Epithelial cell of proximal tubule (primary cell): ENCODE data around the gene MKRN3. TPM values are rescaled to one million over a fixed set of nuclear protein-coding genes. Genes with fewer than 3 reads are reported as not detected.

Experiments used
- DNase-seq: peaks from one replicate; pipeline ENCODE4 v3.0.0-alpha.2; 2011; ENCODE audit warnings: low read depth
- H3K4me3 ChIP-seq: 2 replicates; pipeline ENCODE4 v1.5.1; 2011; ENCODE audit warnings: low read depth, mild to moderate bottlenecking, low read length
- CTCF ChIP-seq: conservative IDR thresholded peaks from 2 replicates; pipeline ENCODE4 v1.5.1; 2012; ENCODE audit warnings: low read depth, mild to moderate bottlenecking, low read length
- total RNA-seq: library from RNA; depleted of rRNA; stranded (reverse); fragments of >200 nt; gene quantifications from 2 replicates; pipeline ENCODE4 v1.2.3, GENCODE V29; 2015

The MKRN3 gene
- total RNA-seq, 1 donor from 2014 or later: 0.81 TPM

- no peak for DNase-seq
- no peak for TF ChIP-seq CTCF
- H3K4me3 ChIP-seq: no peak overlapping the region
These were observed 1.2 kb downstream of the MKRN3 start for GRCh38 chr15:23566651-23567050.

GRCh38 chr15:23567921-23568320 lies 2.4 kb downstream of the MKRN3 start:
- DNase-seq: no peak
- H3K4me3 ChIP-seq: no peak overlapping the region
- TF ChIP-seq CTCF: no peak

- no peak for TF ChIP-seq CTCF
- no peak overlapping the region for H3K4me3 ChIP-seq
- no peak for DNase-seq
These were observed 3.9 kb downstream of the MKRN3 start for GRCh38 chr15:23569151-23569925.

GRCh38 chr15:23570486-23570885 lies 5.0 kb downstream of the MKRN3 start:
- TF ChIP-seq CTCF: no peak
- H3K4me3 ChIP-seq: no peak overlapping the region
- no peak for DNase-seq

GRCh38 chr15:23572844-23573243 lies 7.4 kb downstream of the MKRN3 start:
- TF ChIP-seq CTCF: no peak
- no peak overlapping the region for H3K4me3 ChIP-seq
- no peak for DNase-seq

- no peak for TF ChIP-seq CTCF
- H3K4me3 ChIP-seq: no peak overlapping the region
These were observed 9.3 kb downstream of the MKRN3 start for GRCh38 chr15:23574742-23575141.

GRCh38 chr15:23576061-23576460 lies 10.6 kb downstream of the MKRN3 start:
- no peak for TF ChIP-seq CTCF
- no peak for DNase-seq
- no peak overlapping the region for H3K4me3 ChIP-seq

More at GRCh38 chr15:23574742-23575141, 9.3 kb downstream of the MKRN3 start:
- no peak for DNase-seq
